GM12891 (cell line): ENCODE results near the gene B3GLCT.

Source experiments
- POLR2A ChIP-seq: IDR thresholded peaks from 2 replicates; pipeline ENCODE4 v1.6.1; 2011; ENCODE audit warnings: low read depth, low read length, control low read depth
- POLR2AphosphoS5 ChIP-seq: IDR thresholded peaks from 2 replicates; pipeline ENCODE4 v1.6.1; 2011; ENCODE audit warnings: low read depth, low read length, control low read depth
- SPI1 ChIP-seq: IDR thresholded peaks from 2 replicates; pipeline ENCODE4 v1.6.1; 2011; ENCODE audit warnings: low read depth, low read length, control low read depth

DNA sequence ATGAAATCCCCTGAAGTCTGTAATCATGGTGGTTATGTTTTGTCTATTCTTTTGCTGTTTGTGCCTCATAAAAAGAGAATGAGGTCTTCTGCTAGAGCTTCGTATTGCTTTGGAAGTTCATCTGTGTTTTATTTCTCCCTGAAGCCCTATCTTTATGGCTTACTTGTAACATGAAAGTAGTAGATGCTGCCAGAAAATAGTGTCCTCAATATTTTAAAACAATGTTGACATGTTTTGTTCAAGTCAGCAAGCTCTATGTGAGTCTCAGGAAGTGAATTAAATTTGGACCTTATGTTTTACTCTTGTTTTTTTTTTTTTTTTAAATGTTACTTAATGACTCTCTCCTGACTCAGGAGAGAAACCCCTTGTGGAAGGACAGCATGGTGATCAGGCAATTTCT, 130.5 kb downstream of the B3GLCT start:
- no peak for TF ChIP-seq POLR2AphosphoS5
- no peak for TF ChIP-seq POLR2A
- TF ChIP-seq SPI1 = no peak
